ENCODE data around the gene ITPR2.

Gene ITPR2

GRCh38 chr12:26689281-26689841 is 143.6 kb downstream of the ITPR2 start:
- TF ChIP-seq CTCF (IDR thresholded peaks at IDR 0.05; ENCODE audit: low read depth, low read length): no peak
- DNase-seq (ENCODE audit: extremely low read depth, low read depth): no peak

- TF ChIP-seq CTCF (IDR thresholded peaks at IDR 0.05; ENCODE audit: low read depth, low read length): no peak
- DNase-seq (ENCODE audit: extremely low read depth, low read depth): no peak
Measured at GRCh38 chr12:26688344-26688904, 144.6 kb downstream of the ITPR2 start.

GRCh38 chr12:26686408-26686807 is 146.6 kb downstream of the ITPR2 start:
- DNase-seq (ENCODE audit: extremely low read depth, low read depth): no peak
- no peak for TF ChIP-seq CTCF (IDR thresholded peaks at IDR 0.05; ENCODE audit: low read depth, low read length)

- TF ChIP-seq CTCF (IDR thresholded peaks at IDR 0.05; ENCODE audit: low read depth, low read length): no peak
- no peak for DNase-seq (ENCODE audit: extremely low read depth, low read depth)
Measured at GRCh38 chr12:26684101-26684500, 148.9 kb downstream of the ITPR2 start.

GRCh38 chr12:26683443-26683842 is 149.6 kb downstream of the ITPR2 start:
- no peak for DNase-seq (ENCODE audit: extremely low read depth, low read depth)
- TF ChIP-seq CTCF (IDR thresholded peaks at IDR 0.05; ENCODE audit: low read depth, low read length): no peak

GRCh38 chr12:26680727-26681455 is 152.1 kb downstream of the ITPR2 start:
- peak; percentile 8 for DNase-seq (ENCODE audit: extremely low read depth, low read depth)

More at GRCh38 chr12:26680727-26681455, 152.1 kb downstream of the ITPR2 start:
- no peak for TF ChIP-seq CTCF (IDR thresholded peaks at IDR 0.05; ENCODE audit: low read depth, low read length)
